PC-9 (cell line): Measurements from ENCODE around the gene KCNMB2. TPM values are rescaled to one million over a fixed set of nuclear protein-coding genes. Genes with fewer than 3 reads are reported as not detected.

ENCODE experiments used
- BruUV-seq: library from RNA; stranded (reverse); fragments of 400-500 nt; replicated peaks from 2 replicates; lab custom pipeline; 2021; lab: Mats Ljungman, UMichigan
- CTCF ChIA-PET: fragments of 300-600 bp; sonication (Branson Sonifier 250); formaldehyde crosslinking; loops from one replicate; lab custom pipeline; 2022; ENCODE audit warnings: antibody characterized with exemption; lab: Charles Lee
- POLR2A ChIA-PET: fragments of 300-600 bp; sonication (Branson Sonifier 250); formaldehyde crosslinking; loops from one replicate; lab custom pipeline; 2022; ENCODE audit warnings: antibody characterized with exemption; ENCODE audit not compliant: unreplicated experiment; lab: Charles Lee
- DNase-seq, 2 experiments: peaks; one replicate each; pipeline versions ENCODE4 v3.0.0 to v3.0.0-alpha.2; 2015 to 2022; ENCODE audit warnings: mixed read lengths in 1 of 2
- H2AFZ ChIP-seq: fragments of 200-600 bp; sonication (generic); 2 replicates; pipeline ENCODE4 v1.8.1; 2017; ENCODE audit warnings: antibody characterized with exemption
- H3F3A ChIP-seq: fragments of 200-600 bp; sonication (generic); 2 replicates; pipeline ENCODE4 v1.8.1; 2017; ENCODE audit warnings: antibody characterized with exemption, mild to moderate bottlenecking, low read depth; ENCODE audit not compliant: insufficient read depth
- H3K27ac ChIP-seq: fragments of 200-600 bp; sonication (generic); 2 replicates; pipeline ENCODE4 v1.6.1; 2016; ENCODE audit warnings: mixed run types
- H3K27me3 ChIP-seq: fragments of 200-600 bp; sonication (generic); 2 replicates; pipeline ENCODE4 v1.6.1; 2016; ENCODE audit warnings: low read depth, mixed run types; ENCODE audit not compliant: insufficient read depth
- H3K36me3 ChIP-seq: fragments of 200-600 bp; sonication (generic); 2 replicates; pipeline ENCODE4 v1.6.1; 2016; ENCODE audit warnings: low read depth, mixed run types
- H3K4me1 ChIP-seq: fragments of 200-600 bp; sonication (generic); replicated peaks from 2 replicates; pipeline ENCODE4 v1.6.1; 2016; ENCODE audit warnings: mixed run types; ENCODE audit not compliant: insufficient read depth
- H3K4me2 ChIP-seq: fragments of 200-600 bp; sonication (generic); 2 replicates; pipeline ENCODE4 v1.6.1; 2017; ENCODE audit warnings: mixed run types
- H3K4me3 ChIP-seq: fragments of 200-600 bp; sonication (generic); 2 replicates; pipeline ENCODE4 v1.6.1; 2016; ENCODE audit warnings: mixed run types
- H3K79me2 ChIP-seq: fragments of 200-600 bp; sonication (generic); 2 replicates; pipeline ENCODE4 v1.6.1; 2017; ENCODE audit warnings: low read depth, mixed run types
- H3K9me2 ChIP-seq: fragments of 200-600 bp; sonication (generic); 2 replicates; pipeline ENCODE4 v1.8.1; 2017; ENCODE audit warnings: mild to moderate bottlenecking; ENCODE audit not compliant: insufficient read depth
- H3K9me3 ChIP-seq: fragments of 200-600 bp; sonication (generic); 2 replicates; pipeline ENCODE4 v1.8.1; 2016; ENCODE audit warnings: low read depth; ENCODE audit not compliant: insufficient read depth
- H4K20me1 ChIP-seq: fragments of 200-600 bp; sonication (generic); 2 replicates; pipeline ENCODE4 v1.8.1; 2017; ENCODE audit not compliant: insufficient read depth
- CTCF ChIP-seq: fragments of 200-600 bp; sonication (generic); conservative IDR thresholded peaks from 2 replicates; pipeline ENCODE4 v1.6.1; 2017; ENCODE audit warnings: mixed run types, antibody characterized with exemption, mild to moderate bottlenecking, moderate library complexity
- EZH2 ChIP-seq: fragments of 200-600 bp; sonication (generic); IDR thresholded peaks from 2 replicates; pipeline ENCODE4 v1.8.0; 2017; ENCODE audit warnings: antibody characterized with exemption, low read depth
- intact Hi-C: fragments of 100-400 bp; cut with micrococcal nuclease; formaldehyde crosslinking; loops from one replicate; pipeline ENCODE4 v1.10.0; 2022; ENCODE audit not compliant: unreplicated experiment
- total RNA-seq: library from RNA; stranded (reverse); gene quantifications from 2 replicates; pipeline ENCODE4 v1.2.3, GENCODE V29; 2021

The KCNMB2 gene
- total RNA-seq, 1 experiment from 2014 or later, result not detected

GRCh38 chr3:178868681-178869080, 332.4 kb downstream of the KCNMB2 start:
- H3F3A ChIP-seq, result no peaks in the 10 kb centered on the region
- H3K4me2 ChIP-seq, result no peak overlapping the region
- POLR2A ChIA-PET, result no interaction called here

GRCh38 chr3:178870085-178870484, 333.8 kb downstream of the KCNMB2 start:
- Histone ChIP-seq H3K4me1 (no peaks in the 10 kb centered on the region), H3K9me2 (no peaks in the 10 kb centered on the region), H3K79me2 (no peaks in the 10 kb centered on the region), H3K27me3 (no peaks in the 10 kb centered on the region), H3K36me3 (no peaks in the 10 kb centered on the region), H2AFZ (no peak overlapping the region), H3K4me2 (no peak overlapping the region), H3K4me3 (no peak overlapping the region), H3K27ac (no peak overlapping the region), H3K9me3 (no peaks in the 10 kb centered on the region), H4K20me1 (no peaks in the 10 kb centered on the region), H3F3A (no peaks in the 10 kb centered on the region)
- no peak for DNase-seq
- ChIA-PET CTCF (no interaction called here), POLR2A (no interaction called here)
- BruUV-seq, result no TSS peak
- intact Hi-C loops, result no loop called here
- TF ChIP-seq EZH2 (no peak), CTCF (no peak)

More at GRCh38 chr3:178868681-178869080, 332.4 kb downstream of the KCNMB2 start:
- Histone ChIP-seq H3K36me3 (no peaks in the 10 kb centered on the region), H3K9me3 (no peaks in the 10 kb centered on the region), H2AFZ (no peak overlapping the region), H3K79me2 (no peaks in the 10 kb centered on the region), H3K4me3 (no peak overlapping the region), H3K9me2 (no peaks in the 10 kb centered on the region), H3K27me3 (no peaks in the 10 kb centered on the region), H3K27ac (no peak overlapping the region), H3K4me1 (no peaks in the 10 kb centered on the region), H4K20me1 (no peaks in the 10 kb centered on the region)
- BruUV-seq, result no TSS peak
- CTCF ChIA-PET, result no interaction called here
- TF ChIP-seq EZH2 (no peak), CTCF (no peak)
- DNase-seq, result no peak
- intact Hi-C loops, result no loop called here

GRCh38 chr3:178875157-178875556, 338.9 kb downstream of the KCNMB2 start:
- Histone ChIP-seq H4K20me1 (no peaks in the 10 kb centered on the region), H2AFZ (no peak overlapping the region), H3K4me2 (no peak overlapping the region), H3F3A (no peaks in the 10 kb centered on the region), H3K9me2 (no peaks in the 10 kb centered on the region), H3K27me3 (no peaks in the 10 kb centered on the region), H3K4me3 (no peak overlapping the region), H3K9me3 (no peaks in the 10 kb centered on the region), H3K36me3 (no peaks in the 10 kb centered on the region), H3K4me1 (no peaks in the 10 kb centered on the region), H3K79me2 (no peaks in the 10 kb centered on the region), H3K27ac (no peak overlapping the region)
- CTCF ChIA-PET, result no interaction called here
- BruUV-seq, result no TSS peak
- POLR2A ChIA-PET, result no interaction called here
- intact Hi-C loops, result no loop called here
- TF ChIP-seq EZH2, result no peak
- DNase-seq, result no peak

- Histone ChIP-seq H3K27ac (no peak overlapping the region), H3K4me3 (no peak overlapping the region), H3K27me3 (no peaks in the 10 kb centered on the region), H3K4me2 (no peak overlapping the region), H4K20me1 (no peaks in the 10 kb centered on the region), H3K9me3 (no peaks in the 10 kb centered on the region), H2AFZ (no peak overlapping the region), H3F3A (no peaks in the 10 kb centered on the region), H3K4me1 (no peaks in the 10 kb centered on the region), H3K36me3 (no peaks in the 10 kb centered on the region), H3K9me2 (no peaks in the 10 kb centered on the region), H3K79me2 (no peaks in the 10 kb centered on the region)
- no peak for TF ChIP-seq EZH2
- ChIA-PET POLR2A (no interaction called here), CTCF (no interaction called here)
- intact Hi-C loops, result no loop called here
- BruUV-seq, result no TSS peak
- no peak for DNase-seq
Observed at GRCh38 chr3:178875836-178876235, 339.6 kb downstream of the KCNMB2 start.
